Forelimb muscle (tissue), 1 donor: Measurements from ENCODE around the gene PMCH. TPM values are rescaled to one million over a fixed set of nuclear protein-coding genes. Genes with fewer than 3 reads are reported as not detected.

Experiments used
- polyA plus RNA-seq: library from polyadenylated mRNA; unstranded; fragments of 120-200 nt; gene quantifications from one replicate; pipeline ENCODE4 v1.2.1, GENCODE V29; 2013; ENCODE audit not compliant: insufficient read length

PMCH gene
- polyA plus RNA-seq, 1 donor: 0.42 TPM

Other genes with a start within 250 kb of the PMCH start
- gene WASHC3, start 135.8 kb downstream of the PMCH start, polyA plus RNA-seq: 37.3 TPM
- 19.6 TPM for gene NUP37, start 77.7 kb downstream of the PMCH start, polyA plus RNA-seq
- gene PARPBP, start 77.7 kb downstream of the PMCH start, polyA plus RNA-seq: 5.4 TPM